Ovary (tissue), 9 donors: ENCODE results near the gene OXTR. TPM values are rescaled to one million over a fixed set of nuclear protein-coding genes. Genes with fewer than 3 reads are reported as not detected.
"Not testable (repeated sequence)": the region's sequence is repeated elsewhere in the genome, so short reads cannot be mapped to it uniquely, and the experiment has no call there.

Experiments
- DNase-seq, 5 donors: peaks; one replicate each; pipeline ENCODE4 v3.0.0-alpha.2; 2019 to 2020
- H3K27ac ChIP-seq, 2 donors: fragments of 200-600 bp; one replicate each; pipeline versions ENCODE4 v1.5.1 to v1.8.0; 2019 to 2022
- H3K27me3 ChIP-seq: fragments of 200-600 bp; one replicate; pipeline ENCODE4 v1.8.0; 2022
- H3K36me3 ChIP-seq: fragments of 200-600 bp; sonication (generic); one replicate; pipeline ENCODE4 v1.5.1; 2019
- H3K4me1 ChIP-seq: one replicate; pipeline ENCODE4 v1.8.1; 2013; ENCODE audit warnings: mild to moderate bottlenecking, moderate library complexity; ENCODE audit not compliant: insufficient read depth
- H3K4me3 ChIP-seq: fragments of 200-600 bp; sonication (generic); one replicate; pipeline ENCODE4 v1.5.1; 2017
- H3K9me3 ChIP-seq, 2 donors: fragments of 200-600 bp in 1 of 2; sonication (generic) in 1 of 2; one replicate each; pipeline versions ENCODE4 v1.5.1 to v1.8.1; 2013 to 2019; ENCODE audit warnings: mild to moderate bottlenecking in 1 of 2, moderate library complexity in 1 of 2
- EP300 ChIP-seq: sonication (generic); formaldehyde crosslinking; IDR thresholded peaks from one replicate; pipeline ENCODE4 v1.6.1; 2017; ENCODE audit warnings: antibody characterized with exemption
- POLR2A ChIP-seq: fragments of 450-650 bp; IDR thresholded peaks from one replicate; pipeline ENCODE4 v1.6.1; 2017; ENCODE audit warnings: antibody characterized with exemption, mild to moderate bottlenecking, moderate library complexity
- whole genome bisulfite sequencing, 3 donors: extraction: QIAGEN DNeasy Blood & Tissue Kit in 1 of 3; methylation state at CpG; one replicate each; pipeline versions ENCODE4 v1.1.5 to v1.1.7; 2013 to 2017; 5-methylcytosine and 5-hydroxymethylcytosine counted together
- intact Hi-C, 4 donors: fragments of 100-400 bp; cut with DNase I; formaldehyde crosslinking; loops; one replicate each; pipeline versions ENCODE4 v1.11.0 to v1.15.1; 2022 to 2023
- polyA plus RNA-seq, 2 donors: library from polyadenylated mRNA; stranded (reverse); fragments of 200-250 nt in 1 of 2; fragments of 350-450 nt in 1 of 2; fragmentation: Illumina TruSeq in 1 of 2; extraction: RNeasy Lipid Tissue Mini Kit (QIAGEN cat#74804) in 1 of 2; gene quantifications; one replicate each; pipeline ENCODE4 v1.2.3, GENCODE V29; 2013 to 2014
- total RNA-seq, 7 donors: library from RNA; depleted of rRNA in 2 of 7; stranded (reverse); fragments of >200 nt in 2 of 7; fragmentation: NEBNext Ultra II Directional in 3 of 7; extraction: Animal tissue kit (Norgen Biotek cat#: 25700) in 3 of 7; gene quantifications; one replicate each; pipeline versions ENCODE4 v1.1.0 to v1.2.4, GENCODE V29; 2016 to 2023
- TF ChIP-seq, protein P1 (sequence below), 3 donors: fragments of 450-650 bp in 2 of 3; fragments of 200-600 bp in 1 of 3; IDR thresholded peaks; one replicate each; pipeline versions ENCODE4 v1.5.1 to v1.8.0; 2016 to 2022; ENCODE audit warnings: antibody characterized with exemption in 3 of 3, mild to moderate bottlenecking in 1 of 3
- donor health status: DM: no; HTN: no; CAD: no; lungs with moderate emphysema.
- donor health status: DM: no; HTN: no; CAD: no.
- donor health status: Bipolar disorder and iron deficiency.
- donor health status: DM: yes; HTN: yes; CAD: no.
- donor health status: DM: no; HTN: no; CAD: no.
- donor health status: DM: yes; HTN: yes; CAD: no.

Gene OXTR
- total and polyA plus RNA-seq, 9 donors, result 0.27 to 14.9 (median 2.8) TPM

DNA sequence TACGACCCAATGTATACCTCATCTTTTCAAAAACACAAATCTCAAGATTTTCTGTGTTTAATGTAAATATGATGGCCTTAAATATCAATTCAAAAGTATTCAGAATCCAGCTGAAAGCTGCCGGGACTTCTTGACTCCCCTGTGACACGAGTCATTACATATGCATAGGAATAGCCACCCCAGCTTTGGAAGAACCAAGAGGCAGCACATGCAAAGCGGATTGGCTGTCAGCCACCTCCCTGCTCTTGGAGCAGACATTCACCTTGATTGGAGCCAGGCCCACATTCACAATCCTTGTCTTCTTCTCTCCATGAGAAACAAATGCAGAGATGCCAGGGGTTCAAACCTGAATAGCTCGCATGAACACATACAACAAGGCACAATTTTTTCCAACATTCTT, 46.6 kb downstream of the OXTR start:
- Histone ChIP-seq H3K9me3 (no peaks in the 10 kb centered on the region), H3K4me3 (no peak overlapping the region), H3K4me1 (no peaks in the 10 kb centered on the region), H3K27me3 (no peaks in the 10 kb centered on the region), H3K27ac (no peak overlapping the region), H3K36me3 (no peaks in the 10 kb centered on the region)
- 74 to 77% (median 75%) methylated on average over 5 of the region's 5 CpGs for WGBS, 3 donors
- intact Hi-C loops, result no loop called here
- DNase-seq, result no peak
- TF ChIP-seq POLR2A, result no peak
- TF ChIP-seq, protein P1, sequence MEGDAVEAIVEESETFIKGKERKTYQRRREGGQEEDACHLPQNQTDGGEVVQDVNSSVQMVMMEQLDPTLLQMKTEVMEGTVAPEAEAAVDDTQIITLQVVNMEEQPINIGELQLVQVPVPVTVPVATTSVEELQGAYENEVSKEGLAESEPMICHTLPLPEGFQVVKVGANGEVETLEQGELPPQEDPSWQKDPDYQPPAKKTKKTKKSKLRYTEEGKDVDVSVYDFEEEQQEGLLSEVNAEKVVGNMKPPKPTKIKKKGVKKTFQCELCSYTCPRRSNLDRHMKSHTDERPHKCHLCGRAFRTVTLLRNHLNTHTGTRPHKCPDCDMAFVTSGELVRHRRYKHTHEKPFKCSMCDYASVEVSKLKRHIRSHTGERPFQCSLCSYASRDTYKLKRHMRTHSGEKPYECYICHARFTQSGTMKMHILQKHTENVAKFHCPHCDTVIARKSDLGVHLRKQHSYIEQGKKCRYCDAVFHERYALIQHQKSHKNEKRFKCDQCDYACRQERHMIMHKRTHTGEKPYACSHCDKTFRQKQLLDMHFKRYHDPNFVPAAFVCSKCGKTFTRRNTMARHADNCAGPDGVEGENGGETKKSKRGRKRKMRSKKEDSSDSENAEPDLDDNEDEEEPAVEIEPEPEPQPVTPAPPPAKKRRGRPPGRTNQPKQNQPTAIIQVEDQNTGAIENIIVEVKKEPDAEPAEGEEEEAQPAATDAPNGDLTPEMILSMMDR (IDR thresholded peaks at IDR 0.05), result no peak
- TF ChIP-seq EP300, result no peak

- H3K27ac ChIP-seq, H3K4me3 ChIP-seq, H3K4me1 ChIP-seq, H3K9me3 ChIP-seq, intact Hi-C loops, DNase-seq, H3K27me3 ChIP-seq, H3K36me3 ChIP-seq: not testable (repeated sequence)
- 87 to 92% (median 91%) methylated on average over 12 of the region's 12 CpGs for WGBS, 3 donors
These were observed 53.7 kb downstream of the OXTR start for GRCh38 chr3:8715757-8716156.

- no peaks in the 10 kb centered on the region for H3K36me3 ChIP-seq
- no peaks in the 10 kb centered on the region for H3K27me3 ChIP-seq
- no peak overlapping the region for H3K4me3 ChIP-seq
- TF ChIP-seq EP300, result no peak
- TF ChIP-seq POLR2A, result no peak
- TF ChIP-seq, protein P1 (IDR thresholded peaks at IDR 0.05), result no peak
- 79 to 83% (median 80%) methylated on average over 14 of the region's 14 CpGs for WGBS, 3 donors
- no peak for DNase-seq
- no peaks in the 10 kb centered on the region for H3K9me3 ChIP-seq
- no peak overlapping the region for H3K27ac ChIP-seq
- intact Hi-C loops, result no loop called here
- no peaks in the 10 kb centered on the region for H3K4me1 ChIP-seq
These were observed 55.3 kb downstream of the OXTR start for GRCh38 chr3:8713901-8714759.

GRCh38 chr3:8712908-8713255, 56.5 kb downstream of the OXTR start:
- no peaks in the 10 kb centered on the region for H3K4me1 ChIP-seq
- intact Hi-C loops, result no loop called here
- no peak overlapping the region for H3K27ac ChIP-seq
- H3K9me3 ChIP-seq, result no peaks in the 10 kb centered on the region
- WGBS, 3 donors, result 66 to 85% (median 71%) methylated on average over 2 of the region's 2 CpGs
- H3K27me3 ChIP-seq, result no peaks in the 10 kb centered on the region
- H3K4me3 ChIP-seq, result no peak overlapping the region
- no peak for DNase-seq
- TF ChIP-seq, protein P1 (IDR thresholded peaks at IDR 0.05), result no peak
- no peak for TF ChIP-seq POLR2A
- H3K36me3 ChIP-seq, result no peaks in the 10 kb centered on the region

DNA sequence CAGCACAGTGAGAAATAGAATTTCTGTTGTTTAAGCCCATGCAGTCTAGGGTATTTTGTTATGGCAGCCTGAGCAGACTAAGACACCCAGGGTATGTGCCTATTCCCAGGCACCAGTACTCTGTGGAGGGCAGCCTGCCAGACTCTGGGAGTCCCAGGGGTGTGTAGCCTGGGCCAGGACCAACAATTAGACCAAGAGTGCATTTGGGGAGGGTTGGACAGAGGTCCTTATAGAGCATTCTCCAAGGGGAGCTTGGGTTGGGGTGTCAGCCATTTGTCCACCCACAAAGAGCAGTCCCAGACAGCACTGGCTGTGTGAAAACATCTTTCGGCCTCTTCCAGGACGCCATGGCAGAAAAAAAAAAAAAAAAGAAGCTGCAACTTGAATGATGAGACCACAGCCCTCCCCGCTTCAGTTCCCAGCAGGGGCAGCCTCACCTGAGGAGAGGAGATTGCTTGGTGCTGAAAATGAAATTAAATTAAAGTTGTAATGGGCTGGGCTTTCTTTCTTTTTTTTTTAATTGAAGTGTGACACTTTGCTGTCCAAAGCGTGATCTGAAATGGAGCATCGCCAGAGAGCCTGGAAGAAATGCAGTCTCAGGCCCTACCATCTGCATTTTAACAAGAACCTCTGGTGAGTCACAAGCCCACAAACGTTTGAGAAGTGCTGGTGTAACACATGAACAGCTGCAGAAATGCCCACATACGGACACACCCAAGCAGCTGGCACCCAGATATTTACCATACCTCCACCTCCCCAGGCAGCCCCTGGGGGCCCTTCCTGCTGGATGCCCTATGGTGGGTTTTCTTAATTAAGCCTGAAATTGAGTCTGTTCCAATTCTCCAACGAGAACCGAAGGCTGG, 57.1 kb downstream of the OXTR start:
- no peaks in the 10 kb centered on the region for H3K36me3 ChIP-seq
- WGBS, 3 donors, result 45 to 59% (median 57%) methylated on average over 9 of the region's 9 CpGs

More for the DNA sequence above, 57.1 kb downstream of the OXTR start:
- H3K27ac ChIP-seq, result no peak overlapping the region
- H3K27me3 ChIP-seq, result no peaks in the 10 kb centered on the region
- intact Hi-C loops, result no loop called here
- H3K4me3 ChIP-seq, result no peak overlapping the region
- H3K9me3 ChIP-seq, result no peaks in the 10 kb centered on the region
- TF ChIP-seq POLR2A, result no peak
- TF ChIP-seq EP300, result no peak
- TF ChIP-seq, protein P1 (IDR thresholded peaks at IDR 0.05), result no peak
- H3K4me1 ChIP-seq, result no peaks in the 10 kb centered on the region
- no peak for DNase-seq
